ENCODE results near the gene NT5C2. TPM values are rescaled to one million over a fixed set of nuclear protein-coding genes. Genes with fewer than 3 reads are reported as not detected.
"Not testable (repeated sequence)": the region's sequence is repeated elsewhere in the genome, so short reads cannot be mapped to it uniquely, and the experiment has no call there.

NT5C2 gene
- total and polyA plus RNA-seq, 2 of the 8 experiments (the other 6 are each of a cell fraction or from before 2014, with no cell fraction given): 35.2 to 106 TPM

GRCh38 chr10:103130910-103131309 is 62.2 kb downstream of the NT5C2 start (continued):
- TF ChIP-seq SP4 (IDR thresholded peaks at IDR 0.05; ENCODE audit: low read length): no peak
- no peak for TF ChIP-seq POLR2AphosphoS5 (IDR thresholded peaks at IDR 0.05; ENCODE audit: low read depth, low read length)
- no peak for TF ChIP-seq SP2 (IDR thresholded peaks at IDR 0.05; ENCODE audit: low read length)
- TF ChIP-seq BRCA1 (IDR thresholded peaks at IDR 0.05; ENCODE audit: low read depth, low read length): no peak
- TF ChIP-seq SIRT6 (IDR thresholded peaks at IDR 0.05; ENCODE audit: low read length): no peak

GRCh38 chr10:103130180-103130579 is 62.9 kb downstream of the NT5C2 start:
- FAIRE-seq; H4K8ac ChIP-seq (ENCODE audit: extremely low read depth, insufficient read depth, low read length); H2BK12ac ChIP-seq (ENCODE audit: low read depth, low read length); H3K4me2 ChIP-seq (ENCODE audit: insufficient read depth in 1 of 2, low read depth in 2 of 2, low read length in 2 of 2); H3K56ac ChIP-seq (replicated peaks; ENCODE audit: insufficient read length, low read depth, low read length); H3K36me3 ChIP-seq (ENCODE audit: control insufficient read depth in 2 of 4, insufficient read depth in 4 of 4, low read length in 3 of 4); POLR2A ChIA-PET (ENCODE audit: partially characterized antibody); H4K20me1 ChIP-seq (replicated peaks in 1 of 2; ENCODE audit: control insufficient read depth in 1 of 2, insufficient read depth in 2 of 2, low read length in 2 of 2); H2BK120ac ChIP-seq (replicated peaks; ENCODE audit: low read depth, low read length); H3K27me3 ChIP-seq (replicated peaks in 1 of 4; ENCODE audit: control insufficient read depth in 3 of 4, extremely low read depth in 1 of 4, insufficient read depth in 3 of 4, low read length in 3 of 4); H3K4me1 ChIP-seq (replicated peaks in 1 of 4; ENCODE audit: control insufficient read depth in 3 of 4, insufficient read depth in 4 of 4, low read length in 3 of 4); H2BK5ac ChIP-seq (ENCODE audit: low read depth, low read length); H2BK20ac ChIP-seq (ENCODE audit: low read length); H2AK5ac ChIP-seq (ENCODE audit: low read depth, low read length); H4K91ac ChIP-seq (replicated peaks; ENCODE audit: insufficient read length, low read length); H3K79me1 ChIP-seq (ENCODE audit: low read depth, low read length); H3K23ac ChIP-seq (ENCODE audit: insufficient read length); H3K23me2 ChIP-seq (ENCODE audit: low read depth, low read length); H3K4me3 ChIP-seq (ENCODE audit: extremely low read depth in 1 of 4, insufficient read depth in 2 of 4, low read depth in 3 of 4, low read length in 4 of 4); DNase-seq (ENCODE audit: low read depth in 1 of 2, low spot score in 2 of 2); H2BK15ac ChIP-seq (ENCODE audit: low read length); H3K27ac ChIP-seq (ENCODE audit: low read depth, low read length); H4K5ac ChIP-seq (ENCODE audit: insufficient read length, low read depth, low read length); H3K4ac ChIP-seq (replicated peaks; ENCODE audit: insufficient read length, low read depth, low read length); H2AFZ ChIP-seq (ENCODE audit: low read length); H3K79me2 ChIP-seq (ENCODE audit: control insufficient read depth in 1 of 2, insufficient read depth in 2 of 2, low read length in 2 of 2); H3K9me3 ChIP-seq (ENCODE audit: insufficient read depth in 2 of 2, low read depth in 1 of 2, low read length in 1 of 2); H3K18ac ChIP-seq (ENCODE audit: extremely low read depth, low read length); CTCF ChIA-PET (ENCODE audit: partially characterized antibody); H3K9ac ChIP-seq (replicated peaks in 1 of 4; ENCODE audit: extremely low read depth in 1 of 4, low read depth in 3 of 4, low read length in 3 of 4); H3K14ac ChIP-seq (ENCODE audit: insufficient read length): not testable (repeated sequence)
- WGBS, 2 experiments (ENCODE audit: extremely low coverage in 1 of 2, insufficient coverage in 1 of 2, insufficient read length in 1 of 2, insufficient replicate concordance in 2 of 2, low coverage in 1 of 2, low lambda C conversion rate in 2 of 2, missing lambda C conversion rate in 1 of 2): 83% methylated on average over 4 of the region's 5 CpGs; no CpG with 5 or more reads in 1 of the 2 experiments
